ENCODE measurements around the gene DYRK1B.
A peak's percentile ranks its signal among the peaks of the same experiment; 100 is the strongest.

DYRK1B gene

GRCh38 chr19:39852882-39853281 lies 18.9 kb upstream of the DYRK1B start:
- DNase-seq = no peak

DNA sequence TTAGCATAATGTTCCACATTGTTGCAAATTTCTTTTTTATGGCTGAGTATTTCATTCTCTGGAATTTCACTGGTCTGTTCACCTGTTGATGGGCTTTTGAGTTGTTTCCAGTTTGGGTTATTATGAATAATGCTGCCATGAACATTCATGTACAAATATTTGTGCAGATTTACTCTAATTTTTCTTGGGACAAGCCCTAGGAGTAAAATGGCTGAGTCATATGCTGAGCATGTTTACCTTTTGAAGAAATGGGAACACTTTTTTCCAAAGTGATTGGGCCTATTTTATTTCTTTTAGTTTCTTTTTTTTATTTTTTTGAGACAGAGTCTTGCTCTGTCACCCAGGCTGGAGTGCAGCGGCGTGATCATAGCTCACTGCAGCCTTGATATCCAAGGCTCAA lies 16.9 kb upstream of the DYRK1B start:
- no peak for DNase-seq

GRCh38 chr19:39848392-39848791 lies 14.4 kb upstream of the DYRK1B start:
- DNase-seq = no peak

GRCh38 chr19:39847525-39847924 lies 13.6 kb upstream of the DYRK1B start:
- DNase-seq = no peak

- DNase-seq = no peak
These were observed 12.9 kb upstream of the DYRK1B start for GRCh38 chr19:39846678-39847486.

- peak; percentile 96 for DNase-seq
These were observed 12.1 kb upstream of the DYRK1B start, which contains the start of gene FBL for GRCh38 chr19:39845933-39846677. FBL (minus strand) TSS chr19:39846379; CDS start chr19:39846300, 79 bp downstream.

DNA sequence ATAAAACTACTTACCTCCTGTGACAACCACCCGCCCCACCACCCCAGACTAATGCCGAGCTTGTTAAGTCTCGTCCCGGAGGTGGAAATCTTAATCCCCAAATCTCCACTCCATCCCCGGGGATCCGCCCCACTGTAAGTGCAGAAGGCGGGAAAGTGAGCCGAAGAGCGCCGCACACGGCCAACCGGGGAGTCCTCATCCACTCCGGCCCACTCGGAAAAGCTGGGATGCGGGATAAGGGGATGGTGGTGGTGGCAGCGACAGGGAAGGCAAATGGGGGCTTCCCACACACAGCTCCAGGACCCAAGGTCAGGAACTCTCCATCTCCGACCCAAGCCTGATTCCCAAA lies 11.6 kb upstream of the DYRK1B start:
- DNase-seq = no peak

- no peak for DNase-seq
These were observed 11.2 kb upstream of the DYRK1B start for GRCh38 chr19:39845172-39845571.

GRCh38 chr19:39843919-39844793 lies 10.2 kb upstream of the DYRK1B start:
- DNase-seq = peak; percentile 28

DNA sequence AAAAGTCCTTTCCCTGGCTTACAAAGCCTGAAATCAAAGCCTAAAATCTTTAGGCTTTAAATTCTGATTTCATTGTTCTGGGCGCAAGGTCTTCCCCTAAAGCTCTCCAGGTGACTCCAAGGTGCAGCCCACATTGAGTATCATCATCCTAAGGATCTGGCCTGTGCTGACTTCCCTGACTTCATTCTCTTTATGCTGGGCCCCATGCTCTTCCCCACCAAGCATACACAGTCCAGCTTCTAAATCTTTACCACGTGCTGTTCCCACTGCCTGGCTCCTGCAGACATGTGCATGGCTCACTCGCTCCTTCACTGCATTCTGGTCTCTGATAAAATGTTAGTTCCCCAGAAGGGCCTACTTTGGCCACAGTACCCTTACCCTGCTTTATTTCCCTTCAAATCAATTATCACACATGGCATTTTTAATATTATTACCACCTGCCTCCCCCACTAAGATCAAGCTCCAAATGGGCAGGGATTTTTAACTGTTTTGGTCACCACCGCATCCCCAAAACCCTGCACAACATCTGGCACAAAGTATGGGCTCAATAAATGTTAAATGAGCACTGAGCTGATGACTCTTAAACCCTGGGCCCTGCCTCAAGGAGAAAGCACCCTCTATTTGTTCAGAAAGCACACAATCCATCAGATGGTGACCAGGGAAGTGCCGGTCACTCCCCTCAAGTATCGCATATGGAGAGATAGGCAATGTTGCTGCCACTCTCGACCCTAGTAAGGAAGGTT lies 8.9 kb upstream of the DYRK1B start:
- DNase-seq = no peak

DNA sequence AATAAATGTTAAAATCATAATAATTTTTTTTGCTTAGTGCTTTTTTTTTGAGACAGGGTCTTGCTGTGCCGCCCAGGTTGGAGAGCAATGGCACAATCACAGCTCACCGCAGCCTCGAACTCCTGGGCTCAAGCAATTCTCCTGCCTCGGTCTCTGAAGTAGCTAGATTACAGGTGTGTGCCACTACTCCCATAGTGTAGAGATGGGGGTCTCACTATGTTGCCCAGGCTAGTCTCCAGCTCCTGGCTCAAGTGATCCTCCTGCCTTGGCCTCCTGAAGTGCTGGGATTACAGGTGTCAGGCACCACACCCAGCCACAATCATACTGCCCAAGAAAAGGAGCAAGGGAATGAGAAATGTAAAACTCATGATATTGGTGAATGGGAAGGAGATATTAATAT lies 7.1 kb upstream of the DYRK1B start:
- DNase-seq = no peak

DNA sequence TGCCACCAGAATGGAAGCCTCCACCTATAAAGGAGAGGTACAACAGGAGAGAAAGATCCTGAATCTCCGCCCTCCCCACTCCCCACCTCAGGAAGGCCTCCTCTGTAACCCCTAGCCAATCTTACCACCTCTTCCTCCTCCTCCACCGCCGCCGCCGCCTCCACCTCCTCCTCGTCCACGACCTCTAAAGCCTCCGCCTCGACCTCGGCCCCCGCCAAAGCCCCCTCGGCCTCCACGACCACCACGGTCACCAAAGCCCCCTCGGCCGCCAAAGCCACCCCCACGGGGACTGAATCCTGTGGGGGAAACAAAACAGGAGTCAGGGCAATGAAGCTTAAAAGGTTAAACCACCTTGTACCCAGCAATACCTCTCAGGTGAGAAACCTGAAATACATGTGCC lies 6.5 kb upstream of the DYRK1B start:
- DNase-seq = no peak

DNA sequence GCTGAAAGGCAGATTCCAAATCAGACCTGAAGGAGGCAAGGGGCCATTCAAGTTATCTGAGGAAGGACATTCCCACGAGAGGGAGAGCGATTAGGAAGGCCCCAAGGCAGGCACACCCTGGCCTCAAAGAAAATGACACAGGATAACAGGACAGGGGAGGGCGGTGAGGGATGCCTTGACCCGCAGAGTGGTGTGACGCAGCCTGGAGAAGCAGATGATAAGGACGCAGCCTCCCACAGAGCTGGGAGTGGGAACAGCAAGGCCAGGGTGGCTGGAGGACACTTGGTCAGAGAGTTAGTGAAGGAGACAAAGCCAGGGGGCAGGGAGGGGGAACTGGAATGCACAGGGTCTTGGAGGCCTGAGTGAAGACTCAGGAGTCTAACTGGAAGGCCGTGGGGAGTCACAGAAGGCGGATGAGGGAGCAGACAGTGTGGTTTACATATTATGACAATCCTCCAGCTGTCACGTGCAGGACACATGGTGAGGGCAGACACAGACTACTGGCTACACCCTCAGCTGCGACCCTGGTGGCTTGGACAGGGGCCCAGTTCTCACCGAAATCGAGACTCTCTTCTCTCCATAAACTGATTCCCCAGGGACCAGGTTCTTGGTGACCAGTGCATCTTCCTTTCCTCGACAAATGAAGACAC lies 5.8 kb upstream of the DYRK1B start:
- DNase-seq = no peak

DNA sequence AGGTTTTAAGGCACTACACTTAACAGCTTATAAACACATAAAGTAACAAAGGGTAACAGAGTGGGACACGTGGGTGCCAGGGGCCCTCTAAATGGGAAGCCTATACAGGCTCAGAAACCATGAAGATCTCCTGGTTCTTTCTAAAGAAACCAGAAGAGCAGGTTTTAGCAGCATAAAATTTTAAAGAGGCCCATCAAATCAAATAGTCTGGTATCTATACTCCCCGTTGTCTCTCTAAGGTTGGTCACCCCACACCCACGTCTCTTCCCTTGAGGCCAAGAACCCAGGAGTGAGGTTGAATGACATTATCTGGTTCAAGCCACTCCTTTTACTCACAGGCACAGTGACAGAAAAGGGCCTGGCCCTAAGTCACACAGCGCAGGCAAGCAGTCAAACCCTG lies 4.6 kb upstream of the DYRK1B start:
- DNase-seq = no peak

DNA sequence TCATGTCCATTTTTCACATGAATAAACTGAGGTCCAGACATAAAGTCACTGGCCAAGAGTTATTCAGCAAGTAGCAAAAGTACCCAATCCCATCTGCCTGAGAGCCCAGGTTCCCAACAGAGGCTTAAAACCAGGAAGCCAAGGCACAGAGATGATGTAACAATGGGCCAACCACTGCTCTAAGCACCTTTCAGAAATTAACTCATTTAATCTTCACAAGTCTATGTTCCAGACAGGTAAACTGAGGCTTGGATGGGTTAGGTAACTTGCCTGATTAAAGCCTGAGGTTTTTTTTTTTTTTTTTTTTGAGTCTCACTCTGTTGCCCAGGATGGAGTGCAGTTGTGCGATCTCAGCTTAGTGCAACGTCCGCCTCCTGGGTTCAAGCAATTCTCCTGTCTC lies 4.0 kb upstream of the DYRK1B start:
- DNase-seq = no peak

DNA sequence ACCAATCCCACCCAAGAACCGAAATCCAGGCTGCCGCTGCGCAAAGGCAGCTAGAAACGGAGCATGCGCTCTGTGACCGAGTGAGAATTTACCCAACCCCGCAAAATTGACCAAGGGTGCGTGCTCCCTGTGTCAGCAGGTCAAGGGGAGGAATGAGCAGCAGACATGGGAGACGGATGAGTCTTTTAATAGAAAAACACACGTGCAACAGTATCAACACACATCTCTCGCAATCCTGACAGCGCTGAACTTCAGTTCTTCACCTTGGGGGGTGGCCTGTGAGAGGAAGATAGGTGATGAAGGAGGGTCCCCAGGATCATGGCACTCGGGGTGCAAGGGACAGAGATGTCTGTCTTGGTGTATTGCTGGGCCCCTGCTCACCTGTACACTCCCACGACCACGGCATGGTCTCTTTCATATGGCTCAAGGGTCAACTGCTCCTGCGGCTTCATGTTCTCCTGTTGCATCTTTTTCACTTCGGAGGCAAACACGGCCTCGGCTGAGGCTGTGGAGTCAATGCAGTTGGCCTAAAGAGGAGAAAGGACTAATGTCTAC lies 402 bp upstream of the DYRK1B start:
- DNase-seq = no peak

DNA sequence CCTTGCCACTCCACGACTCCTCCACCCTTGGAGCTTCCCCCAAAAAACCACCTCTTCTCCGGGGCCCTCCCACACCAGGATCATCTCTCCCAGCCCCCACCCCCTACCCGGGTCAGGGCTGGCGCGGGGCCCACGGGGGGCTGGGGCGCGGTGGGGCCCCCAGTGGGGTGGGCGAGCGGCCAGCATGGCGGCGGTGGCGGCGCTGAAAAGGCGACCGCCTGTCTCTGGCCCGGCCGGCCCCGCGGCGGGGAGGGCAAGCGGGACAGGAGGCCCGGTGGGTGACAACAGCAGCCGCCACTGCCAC lies 850 bp downstream of the DYRK1B start:
- DNase-seq = no peak

- DNase-seq = no peak
These were observed 1.4 kb downstream of the DYRK1B start for GRCh38 chr19:39832341-39833083.

- no peak for DNase-seq
These were observed 2.3 kb downstream of the DYRK1B start for GRCh38 chr19:39831679-39832078.

GRCh38 chr19:39830847-39831246 lies 3.1 kb downstream of the DYRK1B start:
- no peak for DNase-seq

DNA sequence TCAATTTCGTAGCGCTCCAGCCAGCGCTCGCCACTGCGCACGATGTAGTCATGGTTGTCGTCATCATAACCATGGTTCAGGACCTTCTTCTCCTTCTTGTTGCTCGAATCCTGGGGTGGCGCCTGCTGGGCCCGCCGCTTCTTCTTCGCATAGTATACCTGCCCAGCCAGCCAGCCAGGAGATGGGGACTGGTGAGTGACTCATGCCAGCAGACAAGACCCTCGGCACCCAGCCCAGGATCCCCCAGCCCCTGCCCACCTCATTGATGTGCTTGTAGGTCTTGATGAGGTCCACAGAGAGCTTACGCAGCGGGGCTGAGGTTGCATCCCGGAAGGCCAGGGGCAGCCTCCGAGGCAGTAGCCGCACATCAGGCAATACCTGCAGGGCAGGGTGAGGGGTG lies 3.6 kb downstream of the DYRK1B start:
- no peak for DNase-seq
